Testis (tissue), 3 donors: ENCODE data around the gene SUFU. TPM values are rescaled to one million over a fixed set of nuclear protein-coding genes. Genes with fewer than 3 reads are reported as not detected.

ENCODE experiments used
- DNase-seq: peaks from one replicate; pipeline ENCODE4 v3.0.0-alpha.2; 2019
- H3K27ac ChIP-seq, 2 donors: fragments of 200-600 bp; sonication (generic); one replicate each; pipeline ENCODE4 v1.5.1; 2019
- H3K27me3 ChIP-seq: fragments of 200-600 bp; sonication (generic); one replicate; pipeline ENCODE4 v1.5.1; 2019
- H3K36me3 ChIP-seq: fragments of 200-600 bp; sonication (generic); one replicate; pipeline ENCODE4 v1.5.1; 2017; ENCODE audit warnings: low read depth; ENCODE audit errors: missing control alignments
- H3K4me1 ChIP-seq: fragments of 200-600 bp; sonication (generic); one replicate; pipeline ENCODE4 v1.5.1; 2019
- H3K4me3 ChIP-seq, 2 donors: fragments of 200-600 bp; sonication (generic); one replicate each; pipeline ENCODE4 v1.5.1; 2017 to 2019
- H3K9me3 ChIP-seq: fragments of 200-600 bp; sonication (generic); one replicate; pipeline ENCODE4 v1.5.1; 2017
- CTCF ChIP-seq, 3 experiments: fragments of 450-650 bp in 2 of 3; fragments of 200-600 bp in 1 of 3; sonication (generic) in 1 of 3; IDR thresholded peaks; one replicate each; pipeline ENCODE4 v1.5.1; 2016 to 2019; ENCODE audit warnings: antibody characterized with exemption in 3 of 3, mild to moderate bottlenecking in 2 of 3, moderate library complexity in 1 of 3
- POLR2A ChIP-seq: fragments of 450-650 bp; IDR thresholded peaks from one replicate; pipeline ENCODE4 v1.6.1; 2017; ENCODE audit warnings: antibody characterized with exemption, mild to moderate bottlenecking, moderate library complexity
- WGBS, 2 donors: methylation state at CpG; one replicate each; pipeline ENCODE4 v1.1.5; 2018; 5-methylcytosine and 5-hydroxymethylcytosine counted together
- intact Hi-C: fragments of 100-400 bp; cut with DNase I; formaldehyde crosslinking; loops from one replicate; pipeline ENCODE4 v1.15.1; 2023; ENCODE audit warnings: low total_unique reads
- polyA plus RNA-seq: library from polyadenylated mRNA; stranded (reverse); fragments of 350-450 nt; fragmentation: Illumina TruSeq; extraction: RNeasy Lipid Tissue Mini Kit (QIAGEN cat#74804); gene quantifications from one replicate; pipeline ENCODE4 v1.2.3, GENCODE V29; 2014; ENCODE audit warnings: low read depth, low replicate concordance; ENCODE audit not compliant: insufficient read depth
- total RNA-seq, 2 donors: library from RNA; depleted of rRNA; stranded (reverse); fragments of >200 nt; gene quantifications; one replicate each; pipeline ENCODE4 v1.2.3, GENCODE V29; 2016

SUFU gene
- total and polyA plus RNA-seq, 3 donors from 2014 or later = 16.5 to 28.4 (median 22.9) TPM

GRCh38 chr10:102624094-102624493 lies 120.3 kb downstream of the SUFU start:
- DNase-seq = no peak
- H3K27ac ChIP-seq = no peak overlapping the region
- H3K4me3 ChIP-seq = no peak overlapping the region
- no peaks in the 10 kb centered on the region for H3K36me3 ChIP-seq
- intact Hi-C loops = no loop called here
- TF ChIP-seq POLR2A (no peak), CTCF (IDR thresholded peaks at IDR 0.05) (no peak)
- H3K4me1 ChIP-seq = peaks cover 80% of the 10 kb centered on the region
- H3K9me3 ChIP-seq = no peaks in the 10 kb centered on the region
- no peaks in the 10 kb centered on the region for H3K27me3 ChIP-seq
- 68 to 72% methylated on average over 3 of the region's 3 CpGs for WGBS, 2 donors

GRCh38 chr10:102624751-102625645 lies 121.2 kb downstream of the SUFU start:
- Histone ChIP-seq H3K36me3 (no peaks in the 10 kb centered on the region), H3K27ac (peak overlapping the region; percentile 80 to 84), H3K4me1 (peaks cover 80% of the 10 kb centered on the region), H3K27me3 (no peaks in the 10 kb centered on the region), H3K9me3 (no peaks in the 10 kb centered on the region), H3K4me3 (no peak overlapping the region)
- DNase-seq = no peak
- WGBS, 2 donors = 47 to 69% methylated on average over 12 of the region's 12 CpGs
- no peak for TF ChIP-seq CTCF (IDR thresholded peaks at IDR 0.05)
- TF ChIP-seq POLR2A = no peak
- intact Hi-C loops = no loop called here

- DNase-seq = no peak
- no peak overlapping the region for H3K4me3 ChIP-seq
- intact Hi-C loops = no loop called here
- peaks cover 80% of the 10 kb centered on the region for H3K4me1 ChIP-seq
- no peaks in the 10 kb centered on the region for H3K27me3 ChIP-seq
- peak overlapping the region; percentile 80 to 84 for H3K27ac ChIP-seq
- no peak for TF ChIP-seq POLR2A
- no peak for TF ChIP-seq CTCF (IDR thresholded peaks at IDR 0.05)
- no peaks in the 10 kb centered on the region for H3K36me3 ChIP-seq
- no peaks in the 10 kb centered on the region for H3K9me3 ChIP-seq
- WGBS, 2 donors = 77 to 79% methylated on average over 10 of the region's 10 CpGs
Observed at GRCh38 chr10:102626026-102626685, 122.4 kb downstream of the SUFU start.

GRCh38 chr10:102627291-102627735 lies 123.5 kb downstream of the SUFU start:
- H3K36me3 ChIP-seq = no peaks in the 10 kb centered on the region
- H3K4me1 ChIP-seq = peaks cover 80% of the 10 kb centered on the region
- TF ChIP-seq POLR2A (no peak), CTCF (IDR thresholded peaks at IDR 0.05) (no peak)
- intact Hi-C loops = no loop called here
- no peak overlapping the region for H3K4me3 ChIP-seq
- WGBS, 2 donors = 41 to 52% methylated on average over 9 to 12 of the region's 12 CpGs
- H3K27me3 ChIP-seq = no peaks in the 10 kb centered on the region
- H3K9me3 ChIP-seq = no peaks in the 10 kb centered on the region
- peak overlapping the region; percentile 80 to 84 for H3K27ac ChIP-seq
- DNase-seq = no peak
